ENCODE results near the gene GSTO1.

Gene GSTO1

GRCh38 chr10:104255311-104255981 is 754 bp downstream of the GSTO1 start:
- H4K20me1 ChIP-seq (ENCODE audit: insufficient read depth, low read length), result no peaks in the 10 kb centered on the region
- no peaks in the 10 kb centered on the region for H3K36me3 ChIP-seq (replicated peaks; ENCODE audit: insufficient read depth, low read length)
- no peaks in the 10 kb centered on the region for H3K9me3 ChIP-seq (replicated peaks; ENCODE audit: insufficient read depth, low read length)
- H3K9ac ChIP-seq (ENCODE audit: low read length), result peak overlapping the region; percentile 89
- H3K9me2 ChIP-seq (replicated peaks; ENCODE audit: insufficient read depth, low read length), result no peaks in the 10 kb centered on the region
- H3K4me2 ChIP-seq (ENCODE audit: low read depth, low read length), result peak overlapping the region; percentile 78
- peak overlapping the region; percentile 94 for H2AFZ ChIP-seq (ENCODE audit: low read length)
- peak overlapping the region; percentile 40; the same call in 1 of the 2 replicates for H3K27ac ChIP-seq (ENCODE audit: low read length)
- TF ChIP-seq, protein P1, sequence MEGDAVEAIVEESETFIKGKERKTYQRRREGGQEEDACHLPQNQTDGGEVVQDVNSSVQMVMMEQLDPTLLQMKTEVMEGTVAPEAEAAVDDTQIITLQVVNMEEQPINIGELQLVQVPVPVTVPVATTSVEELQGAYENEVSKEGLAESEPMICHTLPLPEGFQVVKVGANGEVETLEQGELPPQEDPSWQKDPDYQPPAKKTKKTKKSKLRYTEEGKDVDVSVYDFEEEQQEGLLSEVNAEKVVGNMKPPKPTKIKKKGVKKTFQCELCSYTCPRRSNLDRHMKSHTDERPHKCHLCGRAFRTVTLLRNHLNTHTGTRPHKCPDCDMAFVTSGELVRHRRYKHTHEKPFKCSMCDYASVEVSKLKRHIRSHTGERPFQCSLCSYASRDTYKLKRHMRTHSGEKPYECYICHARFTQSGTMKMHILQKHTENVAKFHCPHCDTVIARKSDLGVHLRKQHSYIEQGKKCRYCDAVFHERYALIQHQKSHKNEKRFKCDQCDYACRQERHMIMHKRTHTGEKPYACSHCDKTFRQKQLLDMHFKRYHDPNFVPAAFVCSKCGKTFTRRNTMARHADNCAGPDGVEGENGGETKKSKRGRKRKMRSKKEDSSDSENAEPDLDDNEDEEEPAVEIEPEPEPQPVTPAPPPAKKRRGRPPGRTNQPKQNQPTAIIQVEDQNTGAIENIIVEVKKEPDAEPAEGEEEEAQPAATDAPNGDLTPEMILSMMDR (IDR thresholded peaks at IDR 0.05; ENCODE audit: low read length), result no peak
- no peak for TF ChIP-seq EZH2 (optimal IDR thresholded peaks at IDR 0.05; ENCODE audit: low read depth, low read length)
- no peak for TF ChIP-seq EZH2phosphoT487 (IDR thresholded peaks at IDR 0.05; ENCODE audit: low read length)
- H3K4me1 ChIP-seq (ENCODE audit: low read length), result peaks cover 12% of the 10 kb centered on the region; the same call in 1 of the 2 replicates
- H3F3A ChIP-seq (ENCODE audit: insufficient read depth, low read length), result 0 out of 2 replicates have a peak, but pooled peaks cover 8% of the 10 kb centered on the region
- H3K79me2 ChIP-seq (ENCODE audit: low read length), result peaks cover 47% of the 10 kb centered on the region
- peak overlapping the region; percentile 90 for H3K4me3 ChIP-seq (ENCODE audit: low read length)
- H3K27me3 ChIP-seq (replicated peaks; ENCODE audit: insufficient read depth, low read length), result no peaks in the 10 kb centered on the region
- peak; percentile 19 for DNase-seq

- H4K20me1 ChIP-seq (ENCODE audit: insufficient read depth, low read length), result no peaks in the 10 kb centered on the region
- peaks cover 12% of the 10 kb centered on the region; the same call in 1 of the 2 replicates for H3K4me1 ChIP-seq (ENCODE audit: low read length)
- peak overlapping the region; percentile 20; the same call in 1 of the 2 replicates for H3K27ac ChIP-seq (ENCODE audit: low read length)
- peaks cover 57% of the 10 kb centered on the region for H3K79me2 ChIP-seq (ENCODE audit: low read length)
- peak overlapping the region; percentile 78 for H3K4me2 ChIP-seq (ENCODE audit: low read depth, low read length)
- no peaks in the 10 kb centered on the region for H3K9me2 ChIP-seq (replicated peaks; ENCODE audit: insufficient read depth, low read length)
- peak overlapping the region; percentile 89; the same call in 1 of the 2 replicates for H3K9ac ChIP-seq (ENCODE audit: low read length)
- H2AFZ ChIP-seq (ENCODE audit: low read length), result no peak overlapping the region
- no peak for TF ChIP-seq EZH2 (optimal IDR thresholded peaks at IDR 0.05; ENCODE audit: low read depth, low read length)
- TF ChIP-seq EZH2phosphoT487 (IDR thresholded peaks at IDR 0.05; ENCODE audit: low read length), result no peak
- TF ChIP-seq, protein P1 (IDR thresholded peaks at IDR 0.05; ENCODE audit: low read length), result no peak
- H3K27me3 ChIP-seq (replicated peaks; ENCODE audit: insufficient read depth, low read length), result no peaks in the 10 kb centered on the region
- H3K4me3 ChIP-seq (ENCODE audit: low read length), result 0 out of 2 replicates have a peak overlapping the region, but pooled peaks have one; percentile 90
- no peaks in the 10 kb centered on the region for H3K9me3 ChIP-seq (replicated peaks; ENCODE audit: insufficient read depth, low read length)
- no peak for DNase-seq
- H3F3A ChIP-seq (ENCODE audit: insufficient read depth, low read length), result 0 out of 2 replicates have a peak, but pooled peaks cover 8% of the 10 kb centered on the region
- no peaks in the 10 kb centered on the region for H3K36me3 ChIP-seq (replicated peaks; ENCODE audit: insufficient read depth, low read length)
These were observed 1.8 kb downstream of the GSTO1 start for GRCh38 chr10:104256335-104256961.

- no peak for DNase-seq
- H3K36me3 ChIP-seq (replicated peaks; ENCODE audit: insufficient read depth, low read length), result no peaks in the 10 kb centered on the region
- H4K20me1 ChIP-seq (ENCODE audit: insufficient read depth, low read length), result no peaks in the 10 kb centered on the region
- H3K4me2 ChIP-seq (ENCODE audit: low read depth, low read length), result no peak overlapping the region
- no peaks in the 10 kb centered on the region for H3K9me2 ChIP-seq (replicated peaks; ENCODE audit: insufficient read depth, low read length)
- H3K4me1 ChIP-seq (ENCODE audit: low read length), result peaks cover 12% of the 10 kb centered on the region; the same call in 1 of the 2 replicates
- no peaks in the 10 kb centered on the region for H3K27me3 ChIP-seq (replicated peaks; ENCODE audit: insufficient read depth, low read length)
- H3K4me3 ChIP-seq (ENCODE audit: low read length), result no peak overlapping the region
- TF ChIP-seq EZH2 (optimal IDR thresholded peaks at IDR 0.05; ENCODE audit: low read depth, low read length), result no peak
- TF ChIP-seq, protein P1 (IDR thresholded peaks at IDR 0.05; ENCODE audit: low read length), result no peak
- no peak for TF ChIP-seq EZH2phosphoT487 (IDR thresholded peaks at IDR 0.05; ENCODE audit: low read length)
- peaks cover 65% of the 10 kb centered on the region for H3K79me2 ChIP-seq (ENCODE audit: low read length)
- 0 out of 2 replicates have a peak, but pooled peaks cover 8% of the 10 kb centered on the region for H3F3A ChIP-seq (ENCODE audit: insufficient read depth, low read length)
- H3K9me3 ChIP-seq (replicated peaks; ENCODE audit: insufficient read depth, low read length), result no peaks in the 10 kb centered on the region
- no peak overlapping the region for H3K9ac ChIP-seq (ENCODE audit: low read length)
- no peak overlapping the region for H3K27ac ChIP-seq (ENCODE audit: low read length)
- no peak overlapping the region for H2AFZ ChIP-seq (ENCODE audit: low read length)
These were observed 2.5 kb downstream of the GSTO1 start for GRCh38 chr10:104257235-104257634.
